HG03196 (cell line): ENCODE measurements around the gene ABCA1.
"Not testable (repeated sequence)": the region's sequence is repeated elsewhere in the genome, so short reads cannot be mapped to it uniquely, and the experiment has no call there.

Experiments used
- ATAC-seq: cut with Tn5 transposase; IDR thresholded peaks from one replicate; pipeline ENCODE4 v1.9.1; 2021; ENCODE audit not compliant: unreplicated experiment

ABCA1 gene

DNA sequence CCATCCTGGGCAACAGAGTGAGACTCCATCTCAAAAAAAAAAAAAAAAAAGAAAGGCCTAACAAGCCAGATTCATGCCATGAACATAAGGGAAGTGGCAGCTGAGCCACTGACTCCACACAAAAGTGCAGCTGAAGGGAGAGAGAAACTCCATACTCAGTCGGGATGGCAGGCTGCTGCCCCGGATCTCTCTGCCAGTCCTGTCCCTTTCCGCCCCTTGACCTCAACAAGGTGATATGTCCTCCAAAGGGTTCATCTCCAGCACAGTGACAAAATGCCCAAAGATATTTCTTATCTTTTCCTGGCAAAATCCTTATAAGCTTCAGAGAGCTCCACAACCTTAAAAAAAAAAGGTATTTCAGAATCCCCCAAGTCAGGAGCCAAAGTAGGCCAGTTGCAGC is 52.6 kb downstream of the ABCA1 start:
- no peak for ATAC-seq

GRCh38 chr9:104873489-104873850 is 54.5 kb downstream of the ABCA1 start:
- ATAC-seq, result no peak

DNA sequence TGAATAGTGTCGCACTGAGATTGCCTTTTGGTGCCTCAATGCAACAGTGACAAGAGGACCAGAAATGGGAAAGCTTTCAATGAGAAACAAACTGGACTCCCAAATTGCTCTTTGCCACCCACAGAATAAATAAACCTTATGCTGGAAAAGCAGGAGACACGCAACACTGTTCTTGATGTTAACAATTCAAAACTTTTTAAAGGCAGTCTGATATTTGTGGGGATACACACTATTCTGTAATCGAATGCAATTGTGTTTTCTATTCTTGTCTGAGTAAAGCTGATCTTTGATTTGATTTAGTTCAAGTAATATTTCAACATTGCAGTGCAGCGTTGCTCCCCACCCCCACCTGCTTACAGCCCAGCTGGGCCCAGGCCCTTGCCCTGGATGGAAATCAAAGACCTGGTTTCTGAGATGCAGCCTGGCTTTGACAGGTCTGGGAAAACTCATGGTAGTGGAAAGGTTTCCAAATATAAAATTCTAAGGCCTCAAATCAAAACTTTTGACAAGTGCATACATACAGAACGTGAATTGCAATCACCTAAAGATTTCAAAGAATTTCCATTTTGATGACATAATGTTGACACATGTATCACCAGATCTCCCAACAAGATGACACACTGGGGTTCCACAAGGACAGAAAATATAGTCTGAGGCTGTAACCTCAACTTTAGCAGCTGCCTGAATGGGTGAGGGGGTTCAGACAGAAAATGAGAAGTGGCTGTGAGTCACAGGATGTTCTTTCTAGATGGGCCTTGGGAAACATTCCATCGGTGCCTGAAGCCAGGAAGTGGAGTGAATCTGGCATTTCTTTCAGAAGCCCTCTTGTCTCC is 55.1 kb downstream of the ABCA1 start:
- no peak for ATAC-seq

- ATAC-seq, result no peak
Measured at GRCh38 chr9:104871961-104872527, 55.9 kb downstream of the ABCA1 start.

DNA sequence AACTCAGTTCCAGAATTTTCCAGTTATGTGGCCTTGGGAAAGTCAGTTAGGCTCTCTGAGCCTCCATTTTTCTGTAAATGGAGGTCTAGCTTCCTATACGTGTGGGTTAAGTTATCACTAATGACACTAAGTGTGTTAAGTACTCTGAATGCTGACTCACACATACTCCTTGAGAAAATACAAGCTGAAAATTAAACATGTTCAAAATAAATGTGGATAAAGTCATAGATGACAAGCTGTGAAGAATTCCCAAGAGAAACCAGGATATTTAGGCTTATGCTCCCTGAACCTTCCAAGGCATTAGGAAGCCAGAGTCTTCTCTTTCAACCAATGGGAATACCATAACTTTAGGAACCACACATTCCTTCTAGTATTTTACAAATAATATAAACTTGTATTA is 58.1 kb downstream of the ABCA1 start:
- ATAC-seq, result no peak

GRCh38 chr9:104868687-104869404 is 59.1 kb downstream of the ABCA1 start:
- peak; percentile 84 for ATAC-seq

- no peak for ATAC-seq
Measured at GRCh38 chr9:104868303-104868686, 59.7 kb downstream of the ABCA1 start.

- ATAC-seq, result no peak
Measured at GRCh38 chr9:104866191-104866590, 61.8 kb downstream of the ABCA1 start.

DNA sequence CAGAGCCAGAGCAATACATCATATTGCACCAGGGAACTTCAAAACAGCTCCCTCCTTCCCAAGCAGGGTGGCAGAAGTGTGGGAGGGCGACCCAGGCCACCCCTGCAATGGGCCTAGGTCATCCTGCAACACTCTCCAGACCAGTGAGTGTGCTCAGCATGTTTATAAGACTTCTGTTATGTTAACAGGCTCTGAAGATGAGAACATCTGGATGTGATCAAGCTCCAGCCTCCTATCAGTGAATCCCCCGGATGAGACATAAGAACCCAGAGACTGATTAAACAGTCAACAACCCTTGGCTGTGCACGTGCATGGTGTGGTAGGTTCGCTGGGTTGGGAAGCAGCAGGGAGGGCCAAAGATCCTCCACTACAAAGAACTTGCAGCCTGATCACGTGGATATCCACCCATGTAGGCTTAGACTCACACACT is 63.3 kb downstream of the ABCA1 start:
- ATAC-seq, result no peak

- peak; percentile 83 for ATAC-seq
Measured at GRCh38 chr9:104863180-104863883, 64.6 kb downstream of the ABCA1 start.

- ATAC-seq, result no peak
Measured at GRCh38 chr9:104861397-104861796, 66.6 kb downstream of the ABCA1 start.

GRCh38 chr9:104860263-104860662 is 67.7 kb downstream of the ABCA1 start:
- no peak for ATAC-seq

DNA sequence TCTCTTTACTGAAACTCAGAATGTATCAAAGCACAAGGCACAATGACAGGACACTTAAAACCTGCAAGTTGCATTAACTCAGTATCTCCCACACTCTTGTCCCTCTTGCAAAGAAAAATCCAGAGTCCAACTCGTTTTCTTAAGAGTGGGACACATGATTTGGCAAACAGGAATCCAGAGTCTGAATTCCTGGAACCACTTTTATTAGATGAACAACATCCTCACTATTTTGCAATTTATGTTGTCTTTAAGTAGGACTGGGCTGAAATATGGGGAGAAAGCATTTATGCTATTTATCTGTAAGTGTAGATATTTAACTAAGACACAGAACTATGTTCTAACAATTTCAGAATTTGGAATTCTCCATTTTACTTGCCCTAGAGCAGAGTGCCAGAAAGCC is 69.1 kb downstream of the ABCA1 start:
- ATAC-seq, result no peak

GRCh38 chr9:104858271-104858670 is 69.7 kb downstream of the ABCA1 start:
- no peak for ATAC-seq

GRCh38 chr9:104856413-104856941 is 71.5 kb downstream of the ABCA1 start:
- no peak for ATAC-seq

- ATAC-seq, result no peak
Measured at GRCh38 chr9:104855807-104856206, 72.1 kb downstream of the ABCA1 start.

GRCh38 chr9:104855258-104855657 is 72.7 kb downstream of the ABCA1 start:
- not testable (repeated sequence) for ATAC-seq

GRCh38 chr9:104854613-104855012 is 73.3 kb downstream of the ABCA1 start:
- ATAC-seq, result no peak

DNA sequence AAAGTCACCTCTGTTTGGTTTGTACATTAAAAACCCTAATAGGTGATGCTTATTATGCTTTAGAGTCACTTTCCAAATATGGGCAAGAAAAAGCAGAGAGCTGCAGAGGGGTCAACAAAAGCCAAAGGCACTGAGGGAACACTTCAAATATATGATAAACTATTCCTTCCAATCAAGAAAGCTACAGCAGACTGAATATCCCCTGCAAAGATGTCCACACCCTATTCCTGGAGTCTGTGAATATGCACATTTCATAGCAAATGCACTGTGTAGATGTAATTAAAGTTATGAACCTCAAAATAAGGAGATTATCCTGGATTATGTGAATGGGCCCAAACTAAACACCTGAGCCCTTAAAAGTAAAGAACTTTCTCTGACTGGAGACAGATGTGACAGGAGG is 74.3 kb downstream of the ABCA1 start:
- no peak for ATAC-seq

- no peak for ATAC-seq
Measured at GRCh38 chr9:104853159-104853558, 74.8 kb downstream of the ABCA1 start.

- no peak for ATAC-seq
Measured at GRCh38 chr9:104851546-104851920, 76.4 kb downstream of the ABCA1 start.
